GM11168 (cell line): ENCODE results near the gene GNAZ.
"Not testable (repeated sequence)": the region's sequence is repeated elsewhere in the genome, so short reads cannot be mapped to it uniquely, and the experiment has no call there.

Experiments used
- in situ Hi-C: fragments of 300-500 bp; cut with MboI; formaldehyde crosslinking; loops from one replicate; pipeline ENCODE4 v1.12.0; 2022; ENCODE audit warnings: low sequenced_read_pairs; ENCODE audit not compliant: unreplicated experiment

Gene GNAZ

DNA sequence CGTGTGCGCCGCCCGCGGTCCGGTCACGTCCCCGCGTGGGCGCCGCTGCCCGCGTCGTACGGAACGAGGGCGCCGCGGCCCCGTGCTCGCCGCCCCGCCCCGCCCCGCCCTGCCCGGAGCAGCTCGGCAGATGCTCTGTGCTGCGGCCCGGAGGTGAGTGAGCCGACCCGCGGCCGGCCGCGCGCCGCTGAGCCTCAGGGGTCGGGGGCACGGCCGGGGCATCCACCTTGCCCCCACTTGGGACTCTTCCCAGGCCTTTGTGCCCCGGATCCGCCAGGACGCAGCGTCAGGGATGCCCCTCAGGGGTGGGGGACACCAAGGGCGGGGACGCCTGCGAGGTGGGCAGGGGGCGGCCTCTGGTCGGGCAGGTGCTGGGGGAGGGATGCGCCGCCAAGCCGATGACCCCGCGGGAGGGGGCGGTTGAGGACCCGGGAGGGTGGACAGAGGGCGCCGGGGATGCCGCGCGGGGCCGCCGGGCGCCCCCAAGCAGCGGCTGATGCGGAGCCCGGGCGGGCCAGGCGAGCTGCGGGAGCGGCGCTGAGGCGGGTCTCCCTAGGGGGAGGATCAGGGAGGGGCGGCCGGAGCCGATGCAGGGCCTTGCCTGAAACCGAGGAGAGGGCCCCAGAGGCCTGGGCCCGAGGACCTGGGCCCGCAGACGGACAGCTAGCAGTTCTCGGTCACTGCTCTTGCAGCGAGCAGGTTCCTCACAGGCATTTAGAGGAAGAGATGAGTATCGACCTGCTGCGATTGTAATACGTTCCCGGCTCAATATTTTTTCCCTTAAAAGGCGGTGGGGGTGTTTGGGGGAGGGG lies at the start of gene GNAZ:
Gene GNAZ (plus strand): TSS at position 102 of the 812 bp plus-strand sequence. CDS start 25,177 bp downstream, outside the sequence.
- in situ Hi-C loops: no loop called here

DNA sequence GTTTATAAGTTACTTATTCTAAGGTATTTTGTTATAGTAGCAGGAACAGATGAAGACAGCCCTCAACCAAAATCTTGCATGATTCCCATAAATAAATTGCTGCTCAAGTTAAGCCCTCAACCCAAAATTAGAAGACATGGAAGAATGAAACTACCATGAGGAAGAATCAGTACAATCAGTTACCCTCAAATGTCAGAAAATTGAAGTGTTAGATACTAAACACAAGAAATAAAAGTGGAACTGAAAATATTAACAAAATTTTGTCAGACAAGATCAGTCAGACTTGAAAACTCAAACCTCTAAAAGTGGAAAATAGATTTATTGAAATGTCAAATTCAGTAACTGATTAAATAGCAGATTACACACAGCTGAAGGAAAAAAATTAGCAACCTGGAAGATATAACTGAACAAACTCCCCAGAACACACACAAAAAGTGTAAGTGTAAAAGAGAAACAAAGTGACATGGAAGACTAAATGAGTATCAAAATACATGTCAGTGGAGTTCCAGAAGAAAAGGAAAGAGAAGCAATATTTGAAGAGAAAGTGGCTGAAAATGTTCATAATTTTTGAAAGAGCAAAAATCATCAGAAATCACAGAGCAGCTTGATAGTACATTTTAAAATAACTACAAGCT lies 49.5 kb upstream of the GNAZ start:
- in situ Hi-C loops: no loop called here

GRCh38 chr22:23021660-23022353 lies 48.5 kb upstream of the GNAZ start:
- in situ Hi-C loops: not testable (repeated sequence)

DNA sequence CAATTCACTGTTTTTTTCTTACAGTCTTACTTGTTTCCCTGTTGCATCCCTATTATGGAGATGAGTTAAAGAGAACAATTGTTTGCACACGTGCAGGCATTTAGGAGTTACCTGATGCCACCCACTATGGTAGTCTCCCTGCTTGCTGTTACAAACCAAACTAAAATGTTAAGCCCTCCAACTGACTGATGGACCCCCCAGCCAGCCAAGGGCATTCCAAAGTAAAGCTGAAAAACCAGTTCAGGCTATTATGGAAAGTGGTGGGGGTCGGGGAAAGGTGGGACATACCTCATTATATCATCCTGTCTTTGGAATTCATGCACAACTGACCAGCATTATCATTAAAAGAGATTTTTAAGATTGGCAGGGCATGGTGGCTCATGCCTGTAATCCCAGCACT lies 47.0 kb upstream of the GNAZ start:
- in situ Hi-C loops: no loop called here

GRCh38 chr22:23026777-23027176 lies 43.5 kb upstream of the GNAZ start:
- in situ Hi-C loops: no loop called here

GRCh38 chr22:23027849-23028248 lies 42.5 kb upstream of the GNAZ start:
- in situ Hi-C loops: not testable (repeated sequence)

DNA sequence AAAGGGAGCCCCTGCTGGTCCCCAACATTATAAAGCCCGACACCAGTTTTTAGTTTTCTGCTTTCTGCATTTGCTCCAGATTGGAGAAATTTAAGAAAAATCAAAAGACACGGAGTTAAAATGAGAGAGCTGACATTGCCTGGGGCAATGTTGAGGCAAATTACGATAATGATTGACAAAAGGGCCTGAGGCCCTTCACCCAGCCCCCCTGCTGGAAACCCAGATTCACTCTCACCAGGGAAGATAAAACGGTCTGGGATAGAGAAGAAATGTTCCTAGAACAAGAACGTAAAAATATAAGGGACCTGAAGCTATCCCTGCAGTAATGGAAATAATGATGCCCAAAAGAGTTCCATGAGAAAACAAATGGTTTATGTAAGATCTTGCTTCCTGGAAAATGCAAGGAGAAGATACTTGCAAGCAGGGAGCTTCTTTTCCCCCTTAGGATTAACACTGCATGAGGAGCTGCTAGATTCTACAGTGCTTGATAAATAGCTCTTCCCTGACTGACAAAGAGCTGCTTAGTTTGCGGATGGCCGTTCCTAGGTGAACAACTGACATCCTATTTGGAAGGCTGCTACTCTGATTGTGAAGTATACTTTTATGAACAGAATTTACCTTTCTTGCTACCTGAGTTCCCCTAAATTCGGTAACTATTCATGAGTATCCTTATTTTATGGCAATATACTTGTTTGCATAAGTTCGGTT lies 40.6 kb upstream of the GNAZ start:
- in situ Hi-C loops: no loop called here

- in situ Hi-C loops: no loop called here
Observed at GRCh38 chr22:23031381-23031780, 38.9 kb upstream of the GNAZ start.

- in situ Hi-C loops: no loop called here
Observed at GRCh38 chr22:23031786-23032185, 38.5 kb upstream of the GNAZ start.

GRCh38 chr22:23032658-23033057 lies 37.7 kb upstream of the GNAZ start:
- in situ Hi-C loops: no loop called here

- in situ Hi-C loops: no loop called here
Observed at GRCh38 chr22:23033116-23033905, 37.0 kb upstream of the GNAZ start.

DNA sequence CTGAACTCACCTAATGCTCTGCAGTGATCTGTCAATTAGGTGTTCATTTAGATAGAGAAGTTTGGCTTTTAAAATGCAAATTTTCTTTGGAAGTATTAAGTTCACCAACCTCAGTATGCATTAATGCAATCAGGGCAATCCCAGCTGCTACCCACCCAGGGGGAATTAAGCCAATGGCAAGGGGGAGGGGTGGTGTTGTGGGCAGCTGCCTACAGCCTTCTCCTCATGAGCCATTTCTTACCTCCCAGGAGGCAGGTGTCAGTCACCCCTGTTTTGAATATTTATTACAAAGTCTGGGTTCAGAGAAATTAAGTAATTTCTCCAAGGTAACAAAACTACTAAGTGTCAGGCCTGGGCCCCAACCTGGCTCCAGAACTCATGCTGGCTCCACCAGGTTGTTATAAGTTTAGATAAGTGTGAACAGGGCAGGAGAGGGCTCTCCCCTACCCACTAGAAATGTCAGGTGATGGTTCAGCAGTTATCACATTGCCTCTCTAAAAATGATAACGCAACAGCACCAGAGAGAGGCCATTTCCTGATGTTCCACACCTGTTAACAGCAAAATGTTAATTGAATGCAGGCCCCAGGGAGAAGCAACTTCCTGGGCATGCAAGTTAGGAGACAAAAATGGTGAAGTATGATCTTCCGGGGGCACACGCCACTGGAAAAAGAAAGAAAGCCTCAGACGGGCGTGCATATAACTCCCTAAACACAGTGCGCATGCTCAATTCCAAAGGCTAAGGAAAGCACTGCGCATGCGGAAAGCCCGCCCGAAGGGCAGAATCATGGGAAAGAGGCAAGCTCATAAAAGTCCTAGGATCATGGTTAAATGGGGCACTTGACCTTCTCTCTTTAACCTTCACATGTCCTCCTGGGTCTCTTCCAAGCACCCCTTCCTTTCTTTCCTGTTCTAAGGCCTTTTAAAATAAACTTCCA lies 35.4 kb upstream of the GNAZ start:
- in situ Hi-C loops: no loop called here

DNA sequence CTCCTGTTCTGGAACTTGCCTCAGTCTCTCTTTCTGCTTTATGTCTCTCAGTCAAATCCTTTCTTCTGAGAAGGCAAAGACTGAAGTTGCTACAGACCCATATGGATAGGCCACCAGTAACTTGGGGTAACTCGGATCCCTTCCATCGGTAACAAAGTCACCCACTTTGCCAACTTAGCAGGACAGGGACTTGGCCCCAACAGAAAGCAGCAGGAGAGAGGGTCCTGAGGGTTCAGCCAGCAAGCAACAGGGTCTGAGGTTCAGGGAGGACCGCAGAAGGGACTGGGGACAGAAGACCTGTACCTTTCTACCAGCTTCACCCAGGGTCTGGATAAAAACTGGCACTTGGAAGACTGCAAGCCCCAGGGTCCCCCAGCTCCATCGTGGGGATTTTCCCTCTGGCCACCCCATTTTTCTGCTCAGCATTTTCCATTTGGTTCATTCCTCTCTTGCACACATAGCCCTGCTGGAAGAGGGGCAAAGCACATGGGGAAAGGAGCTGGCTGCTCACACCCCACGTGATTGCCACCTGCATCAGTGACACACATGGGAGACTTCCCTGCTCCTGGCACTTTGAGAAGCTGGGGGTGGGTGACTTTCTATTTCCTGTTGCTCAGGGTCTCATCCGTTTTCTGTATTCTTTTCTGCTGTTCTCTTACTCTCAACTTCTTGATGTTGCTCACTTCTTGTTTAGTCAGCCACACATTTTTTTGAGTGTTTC lies 34.6 kb upstream of the GNAZ start:
- in situ Hi-C loops: no loop called here

- in situ Hi-C loops: no loop called here
Observed at GRCh38 chr22:23036684-23037428, 33.5 kb upstream of the GNAZ start.

GRCh38 chr22:23037429-23038333 lies 32.6 kb upstream of the GNAZ start:
- in situ Hi-C loops: no loop called here

DNA sequence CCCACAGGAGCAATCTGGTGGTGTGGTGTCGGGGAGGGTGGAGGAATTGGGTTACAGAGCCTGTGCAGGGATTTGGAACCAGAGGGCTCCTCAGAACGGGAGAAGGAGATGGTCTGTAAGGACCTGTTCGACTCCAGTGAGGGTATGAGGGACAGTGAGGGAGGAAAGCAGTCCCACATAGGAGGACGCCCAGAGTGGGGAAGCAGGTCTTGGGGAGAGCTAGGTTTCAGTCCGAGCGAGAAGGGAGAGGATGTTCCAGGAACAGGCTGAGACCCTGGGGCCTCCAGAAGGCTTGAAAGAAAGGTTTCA lies 32.0 kb upstream of the GNAZ start:
- in situ Hi-C loops: no loop called here

DNA sequence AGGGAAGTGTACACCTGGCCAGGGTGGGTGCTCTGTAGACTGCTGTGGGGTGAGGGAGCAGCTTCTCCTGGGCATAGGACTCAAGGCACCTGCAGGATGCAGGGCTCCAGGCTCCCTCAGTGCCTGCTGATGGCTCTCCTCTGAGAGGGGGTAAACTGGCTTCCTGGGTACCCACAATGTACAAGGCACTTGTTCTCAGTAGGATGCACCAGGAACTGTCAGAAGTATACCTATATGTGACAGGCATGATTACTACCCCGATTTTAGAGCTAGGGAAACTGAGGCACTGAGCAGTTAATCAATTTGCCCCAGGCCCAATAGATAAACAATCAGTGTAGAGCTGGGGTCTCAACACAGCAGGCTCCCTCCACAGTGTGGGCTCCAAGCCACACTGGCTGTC lies 31.4 kb upstream of the GNAZ start:
- in situ Hi-C loops: no loop called here
